Astrocyte of the spinal cord (primary cell): Measurements from ENCODE around the gene TPD52L1.
A peak's percentile ranks its signal among the peaks of the same experiment; 100 is the strongest.

Source experiments
- DNase-seq: peaks from one replicate; pipeline ENCODE4 v3.0.0; 2011; ENCODE audit warnings: low read depth, low spot score
- H3K4me3 ChIP-seq: 2 replicates; pipeline ENCODE4 v1.5.1; 2011; ENCODE audit warnings: low read depth, mild to moderate bottlenecking, low read length, moderate library complexity
- in situ Hi-C: cut with HindIII; loops from 2 replicates; pipeline ENCODE4 v1.10.0; 2017; ENCODE audit warnings: low sequenced_read_pairs
- TF ChIP-seq, protein P1 (sequence below): IDR thresholded peaks from 2 replicates; pipeline ENCODE4 v1.5.1; 2012; ENCODE audit warnings: low read depth, mild to moderate bottlenecking, low read length, inconsistent platforms

Gene TPD52L1

DNA sequence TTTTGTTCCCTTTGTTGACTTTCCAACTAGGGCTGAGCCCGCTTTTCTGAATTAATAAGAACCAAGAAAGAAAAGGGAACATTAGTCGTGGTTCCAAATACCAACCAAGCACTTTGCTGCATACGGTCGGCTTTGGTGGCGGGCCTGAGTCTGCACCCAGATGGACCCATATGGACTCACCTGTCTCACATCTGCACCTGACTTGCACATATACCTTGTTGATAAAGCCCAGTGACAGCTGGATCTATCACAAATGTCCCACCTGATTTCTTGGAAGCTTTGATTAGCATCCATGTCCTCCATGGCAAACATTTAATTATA lies 39.0 kb downstream of the TPD52L1 start:
- in situ Hi-C loops, result no loop called here
- H3K4me3 ChIP-seq, result no peak overlapping the region
- TF ChIP-seq, protein P1, sequence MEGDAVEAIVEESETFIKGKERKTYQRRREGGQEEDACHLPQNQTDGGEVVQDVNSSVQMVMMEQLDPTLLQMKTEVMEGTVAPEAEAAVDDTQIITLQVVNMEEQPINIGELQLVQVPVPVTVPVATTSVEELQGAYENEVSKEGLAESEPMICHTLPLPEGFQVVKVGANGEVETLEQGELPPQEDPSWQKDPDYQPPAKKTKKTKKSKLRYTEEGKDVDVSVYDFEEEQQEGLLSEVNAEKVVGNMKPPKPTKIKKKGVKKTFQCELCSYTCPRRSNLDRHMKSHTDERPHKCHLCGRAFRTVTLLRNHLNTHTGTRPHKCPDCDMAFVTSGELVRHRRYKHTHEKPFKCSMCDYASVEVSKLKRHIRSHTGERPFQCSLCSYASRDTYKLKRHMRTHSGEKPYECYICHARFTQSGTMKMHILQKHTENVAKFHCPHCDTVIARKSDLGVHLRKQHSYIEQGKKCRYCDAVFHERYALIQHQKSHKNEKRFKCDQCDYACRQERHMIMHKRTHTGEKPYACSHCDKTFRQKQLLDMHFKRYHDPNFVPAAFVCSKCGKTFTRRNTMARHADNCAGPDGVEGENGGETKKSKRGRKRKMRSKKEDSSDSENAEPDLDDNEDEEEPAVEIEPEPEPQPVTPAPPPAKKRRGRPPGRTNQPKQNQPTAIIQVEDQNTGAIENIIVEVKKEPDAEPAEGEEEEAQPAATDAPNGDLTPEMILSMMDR, result no peak
- no peak for DNase-seq

DNA sequence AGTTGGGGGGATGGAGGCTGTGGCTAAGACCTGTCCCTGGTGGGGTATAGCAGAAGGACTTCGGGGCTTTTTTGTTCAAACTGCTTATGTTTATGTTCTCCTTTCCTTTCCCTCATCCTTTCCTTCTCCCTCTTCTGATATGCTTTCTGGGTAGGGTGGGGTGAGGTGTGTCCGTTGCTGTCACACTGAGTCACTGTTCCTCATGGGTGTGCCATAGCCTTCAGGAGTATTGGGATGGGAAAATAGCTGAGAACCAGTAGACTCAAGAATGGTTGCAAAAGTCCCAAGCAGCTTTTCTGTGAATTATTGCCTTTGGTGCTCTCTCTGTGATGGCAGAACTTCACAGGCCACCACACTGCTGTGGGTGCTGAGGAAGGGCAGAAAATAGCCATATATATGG lies 39.6 kb downstream of the TPD52L1 start:
- TF ChIP-seq, protein P1, result no peak
- DNase-seq, result no peak
- in situ Hi-C loops, result no loop called here
- H3K4me3 ChIP-seq, result no peak overlapping the region

DNA sequence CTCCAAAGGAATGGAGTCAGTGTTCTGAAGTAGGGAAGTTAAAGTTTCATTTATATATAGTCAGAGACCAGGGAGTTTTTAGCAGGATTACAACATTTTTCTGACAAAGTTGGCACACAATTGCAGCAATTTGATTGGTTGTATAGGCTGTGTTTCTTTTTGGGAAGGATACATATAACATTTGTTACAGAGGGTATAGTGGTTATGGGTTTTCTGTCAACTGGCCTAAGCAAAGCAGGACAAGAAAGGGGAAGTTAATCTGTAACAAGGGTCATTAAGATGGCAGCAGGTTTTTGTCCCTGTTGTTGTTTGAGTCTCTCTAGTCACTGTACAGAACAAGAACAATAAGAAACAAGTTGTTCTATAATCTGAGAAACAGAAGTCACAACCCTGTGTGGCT lies 41.4 kb downstream of the TPD52L1 start:
- TF ChIP-seq, protein P1, result no peak
- DNase-seq, result no peak
- H3K4me3 ChIP-seq, result no peak overlapping the region
- in situ Hi-C loops, result no loop called here

DNA sequence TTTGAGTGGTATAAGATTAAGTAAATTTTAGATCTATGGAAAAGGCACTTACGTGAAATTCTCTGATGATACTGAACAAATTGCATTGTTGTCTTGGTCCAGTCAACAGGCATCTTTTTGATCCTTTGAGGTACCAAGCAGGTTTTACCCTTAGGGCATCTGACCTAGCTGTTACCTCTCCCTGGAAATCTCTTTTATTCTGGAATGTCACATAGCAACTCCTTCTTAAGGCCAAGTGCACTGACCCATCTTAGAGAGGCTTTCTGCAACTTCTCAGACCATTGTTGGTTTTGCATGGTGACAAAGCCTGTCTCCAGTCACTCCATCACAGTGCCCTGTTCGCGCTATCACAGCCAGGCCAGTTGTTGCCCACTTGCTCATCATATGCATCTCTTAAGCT lies 42.0 kb downstream of the TPD52L1 start:
- in situ Hi-C loops, result no loop called here
- no peak overlapping the region for H3K4me3 ChIP-seq
- TF ChIP-seq, protein P1, result no peak
- no peak for DNase-seq

DNA sequence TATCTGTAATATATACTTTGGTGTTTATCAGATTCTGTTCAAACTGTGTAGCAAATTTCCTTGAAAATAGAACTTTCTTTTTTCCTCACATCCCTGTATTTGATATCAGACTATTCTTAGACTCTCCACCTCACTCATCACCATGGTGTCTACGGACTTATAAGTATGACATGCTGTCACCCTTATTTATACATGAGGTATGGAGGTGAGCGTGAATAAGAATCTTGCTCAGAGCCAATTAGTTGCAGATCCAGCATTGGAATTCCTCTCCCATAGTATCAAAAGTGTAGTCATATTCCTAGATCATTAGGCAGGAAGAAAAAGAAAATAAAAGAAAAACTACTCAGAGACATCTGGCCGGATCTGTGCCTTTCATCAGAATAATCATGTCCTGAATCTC lies 43.0 kb downstream of the TPD52L1 start:
- in situ Hi-C loops, result no loop called here
- DNase-seq, result no peak
- no peak overlapping the region for H3K4me3 ChIP-seq
- TF ChIP-seq, protein P1, result no peak

DNA sequence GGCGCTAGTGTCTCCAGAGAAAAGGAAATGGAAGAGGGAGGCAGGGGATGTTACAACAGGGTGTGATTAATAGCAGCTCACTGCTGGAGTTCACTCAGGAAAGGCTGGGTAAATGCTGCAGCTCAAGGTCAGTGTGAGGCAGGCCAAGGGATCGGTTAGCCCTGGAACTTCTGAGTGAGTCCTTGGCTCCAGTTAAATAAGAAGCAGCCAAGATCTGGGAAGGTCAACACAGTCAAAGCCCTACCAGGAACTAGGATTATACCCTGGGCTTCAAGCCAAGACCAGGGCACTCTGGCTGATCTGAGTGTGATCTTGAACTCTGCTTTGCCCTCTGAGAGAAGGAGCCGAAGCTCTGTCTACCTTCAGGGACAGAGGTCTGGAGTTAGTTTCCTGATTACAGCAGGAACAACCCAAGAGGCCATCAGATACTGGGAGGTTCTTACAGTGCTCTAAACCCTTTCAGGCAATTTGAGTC lies 44.3 kb downstream of the TPD52L1 start:
- no peak overlapping the region for H3K4me3 ChIP-seq
- in situ Hi-C loops, result no loop called here
- peak; percentile 37 for DNase-seq
- TF ChIP-seq, protein P1, result no peak

DNA sequence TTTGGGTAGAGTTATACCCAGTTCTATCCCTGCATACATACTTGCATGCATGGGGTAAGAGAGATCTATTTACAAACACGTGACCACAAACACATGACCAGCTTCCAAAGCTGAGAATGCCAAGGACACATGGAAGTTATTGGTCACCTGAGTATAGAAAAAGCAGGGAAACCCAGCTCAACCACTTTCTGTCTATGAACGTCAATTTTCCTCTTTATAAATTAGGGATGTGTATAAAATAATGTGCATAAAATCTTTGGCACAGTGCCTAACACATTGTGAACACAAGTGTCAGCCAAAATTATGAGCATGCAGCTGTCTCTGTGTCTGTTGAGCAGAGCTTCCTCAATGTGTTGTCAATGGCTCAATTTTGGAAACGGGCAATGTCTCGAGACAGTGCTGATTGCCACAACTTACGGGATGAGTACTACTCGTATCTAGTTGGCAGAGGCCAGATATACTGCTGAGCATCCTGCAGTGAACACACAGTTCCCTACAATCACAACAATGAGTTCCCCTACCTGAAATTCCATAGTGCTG lies 44.9 kb downstream of the TPD52L1 start:
- in situ Hi-C loops, result no loop called here
- no peak for DNase-seq
- TF ChIP-seq, protein P1, result no peak
- H3K4me3 ChIP-seq, result no peak overlapping the region
